IMR-90 (cell line): ENCODE measurements around the gene S100A13. TPM values are rescaled to one million over a fixed set of nuclear protein-coding genes. Genes with fewer than 3 reads are reported as not detected.

Source experiments
- ATAC-seq: fragments of 200-7000 bp; cut with Tn5 transposase; 2 replicates; pipeline ENCODE4 v1.9.1; 2020; ENCODE audit warnings: low read depth, mild to moderate bottlenecking, moderate library complexity
- BruUV-seq: library from RNA; stranded (reverse); fragments of 400-500 nt; replicated peaks from 2 replicates; lab custom pipeline; 2021; lab: Mats Ljungman, UMichigan
- CTCF ChIA-PET: fragments of 300-600 bp; formaldehyde crosslinking; extraction: SDS; loops from one replicate; lab custom pipeline; 2021; ENCODE audit warnings: antibody characterized with exemption; lab: Yijun Ruan, JAX
- POLR2A ChIA-PET: fragments of 300-600 bp; sonication (Branson Sonifier 250); formaldehyde crosslinking; loops from one replicate; lab custom pipeline; 2022; ENCODE audit warnings: antibody characterized with exemption; ENCODE audit not compliant: unreplicated experiment; lab: Charles Lee
- DNase-seq: peaks from one replicate; pipeline ENCODE4 v3.0.0; 2013
- H2AFZ ChIP-seq: replicated peaks from 2 replicates; pipeline ENCODE3; 2013; ENCODE audit warnings: low read length, mild to moderate bottlenecking; ENCODE audit not compliant: poor library complexity
- H2AK5ac ChIP-seq: 2 replicates; pipeline ENCODE4 v1.6.1; 2013; ENCODE audit warnings: low read depth, low read length, inconsistent platforms
- H2AK9ac ChIP-seq: replicated peaks from 2 replicates; pipeline ENCODE3; 2013; ENCODE audit warnings: mild to moderate bottlenecking, low read depth, low read length, moderate library complexity; ENCODE audit not compliant: poor library complexity
- H2BK120ac ChIP-seq: 2 replicates; pipeline ENCODE4 v1.6.1; 2013; ENCODE audit warnings: low read depth, low read length, inconsistent platforms
- H2BK15ac ChIP-seq: 3 replicates; pipeline ENCODE4 v1.6.1; 2013; ENCODE audit warnings: low read depth, low read length, inconsistent platforms
- H2BK20ac ChIP-seq: 2 replicates; pipeline ENCODE4 v1.6.1; 2013; ENCODE audit warnings: low read depth, mild to moderate bottlenecking, inconsistent platforms, low read length, moderate library complexity
- H2BK5ac ChIP-seq: 2 replicates; pipeline ENCODE4 v1.6.1; 2013; ENCODE audit warnings: mild to moderate bottlenecking, low read depth, low read length, inconsistent platforms; ENCODE audit not compliant: poor library complexity, severe bottlenecking
- H3K14ac ChIP-seq: replicated peaks from 2 replicates; pipeline ENCODE4 v1.6.1; 2013; ENCODE audit warnings: low read depth, low read length, inconsistent platforms
- H3K18ac ChIP-seq: 2 replicates; pipeline ENCODE4 v1.6.1; 2013; ENCODE audit warnings: low read depth, low read length, control low read depth
- H3K23ac ChIP-seq: 2 replicates; pipeline ENCODE4 v1.6.1; 2013; ENCODE audit warnings: low read depth, low read length, inconsistent platforms
- H3K27ac ChIP-seq: 2 replicates; pipeline ENCODE4 v1.5.1; 2013; ENCODE audit warnings: mild to moderate bottlenecking, control low read depth, low read length; ENCODE audit not compliant: insufficient read depth
- H3K27me3 ChIP-seq: 2 replicates; pipeline ENCODE4 v1.6.1; 2013; ENCODE audit warnings: low read length; ENCODE audit not compliant: control insufficient read depth, insufficient read depth
- H3K36me3 ChIP-seq: 2 replicates; pipeline ENCODE4 v1.6.1; 2013; ENCODE audit warnings: low read length, mixed read lengths; ENCODE audit not compliant: control insufficient read depth, insufficient read depth
- H3K4ac ChIP-seq: 2 replicates; pipeline ENCODE4 v1.6.1; 2013; ENCODE audit warnings: low read depth, low read length, inconsistent platforms
- H3K4me1 ChIP-seq: 2 replicates; pipeline ENCODE4 v1.6.1; 2013; ENCODE audit warnings: low read length, mixed read lengths; ENCODE audit not compliant: control insufficient read depth, insufficient read depth
- H3K4me2 ChIP-seq: 2 replicates; pipeline ENCODE4 v1.6.1; 2013; ENCODE audit warnings: low read depth, mild to moderate bottlenecking, control low read depth, low read length, moderate library complexity
- H3K4me3 ChIP-seq: 2 replicates; pipeline ENCODE4 v1.5.1; 2013; ENCODE audit warnings: low read depth, mild to moderate bottlenecking, control low read depth, low read length, moderate library complexity; ENCODE audit not compliant: insufficient read depth
- H3K56ac ChIP-seq: 2 replicates; pipeline ENCODE4 v1.6.1; 2013; ENCODE audit warnings: low read length, inconsistent platforms; ENCODE audit not compliant: insufficient read depth; ENCODE audit errors: extremely low read depth
- H3K79me1 ChIP-seq, 2 experiments: 2 replicates each; pipeline ENCODE4 v1.6.1; 2013; ENCODE audit warnings: low read length in 2 of 2, inconsistent platforms in 1 of 2, low read depth in 1 of 2
- H3K9ac ChIP-seq: 2 replicates; pipeline ENCODE4 v1.6.1; 2013; ENCODE audit warnings: low read depth, low read length, control low read depth
- H3K9me1 ChIP-seq: 2 replicates; pipeline ENCODE4 v1.6.1; 2013; ENCODE audit warnings: low read length, inconsistent platforms; ENCODE audit not compliant: insufficient read depth
- H3K9me3 ChIP-seq: 2 replicates; pipeline ENCODE4 v1.6.1; 2013; ENCODE audit warnings: low read length; ENCODE audit not compliant: control insufficient read depth, insufficient read depth
- H4K20me1 ChIP-seq: 2 replicates; pipeline ENCODE4 v1.6.1; 2013; ENCODE audit warnings: low read length, inconsistent platforms; ENCODE audit not compliant: insufficient read depth
- H4K5ac ChIP-seq: 2 replicates; pipeline ENCODE4 v1.6.1; 2013; ENCODE audit warnings: mild to moderate bottlenecking, low read depth, low read length, control low read depth
- H4K8ac ChIP-seq, 2 experiments: 2 replicates each; pipeline ENCODE4 v1.6.1; 2013; ENCODE audit warnings: low read depth in 2 of 2, low read length in 2 of 2, control low read depth in 1 of 2, inconsistent platforms in 1 of 2
- H4K91ac ChIP-seq: 2 replicates; pipeline ENCODE4 v1.6.1; 2013; ENCODE audit warnings: low read depth, low read length, inconsistent platforms; ENCODE audit not compliant: insufficient read depth
- BHLHE40 ChIP-seq: fragments of 150-350 bp; IDR thresholded peaks from 2 replicates; pipeline ENCODE4 v1.6.1; 2016; ENCODE audit warnings: mild to moderate bottlenecking, low read depth, low read length
- CEBPB ChIP-seq: IDR thresholded peaks from 2 replicates; pipeline ENCODE4 v1.6.1; 2012; ENCODE audit warnings: low read depth, low read length, improper control_type of control experiment
- CHD1 ChIP-seq: IDR thresholded peaks from 2 replicates; pipeline ENCODE4 v1.6.1; 2012; ENCODE audit warnings: low read depth, low read length, improper control_type of control experiment
- MAFK ChIP-seq: IDR thresholded peaks from 2 replicates; pipeline ENCODE4 v1.6.1; 2012; ENCODE audit warnings: low read depth, low read length, improper control_type of control experiment
- MXI1 ChIP-seq: IDR thresholded peaks from 2 replicates; pipeline ENCODE4 v1.6.1; 2012; ENCODE audit warnings: low read depth, mild to moderate bottlenecking, low read length, moderate library complexity, borderline replicate concordance
- NFE2L2 ChIP-seq: fragments of 150-350 bp; IDR thresholded peaks from 2 replicates; pipeline ENCODE4 v1.6.1; 2016; ENCODE audit warnings: low read depth, mild to moderate bottlenecking, low read length
- RAD21 ChIP-seq: IDR thresholded peaks from 2 replicates; pipeline ENCODE4 v1.6.1; 2012; ENCODE audit warnings: low read length, improper control_type of control experiment
- RCOR1 ChIP-seq: IDR thresholded peaks from 2 replicates; pipeline ENCODE4 v1.6.1; 2012; ENCODE audit warnings: mild to moderate bottlenecking, low read length, improper control_type of control experiment; ENCODE audit not compliant: insufficient replicate concordance
- RFX5 ChIP-seq: IDR thresholded peaks from 2 replicates; pipeline ENCODE4 v1.8.0; 2012; ENCODE audit warnings: low read depth, mild to moderate bottlenecking, low read length, moderate library complexity
- SMC3 ChIP-seq: fragments of 150-350 bp; IDR thresholded peaks from 2 replicates; pipeline ENCODE4 v1.6.1; 2016; ENCODE audit warnings: low read depth, mild to moderate bottlenecking, antibody characterized with exemption, low read length, moderate library complexity
- WGBS, 2 experiments: methylation state at CpG; one replicate each; pipeline versions ENCODE4 v1.1.5 to v1.1.7; 2013; ENCODE audit warnings: missing lambda C conversion rate in 2 of 2; ENCODE audit not compliant: insufficient read length in 1 of 2; ENCODE audit errors: extremely low coverage in 2 of 2; 5-methylcytosine and 5-hydroxymethylcytosine counted together
- dilution Hi-C: fragments of 300-500 bp; cut with HindIII; formaldehyde crosslinking; loops from one replicate; pipeline ENCODE4 v1.14.3; 2018; ENCODE audit warnings: low sequenced_read_pairs; ENCODE audit not compliant: unreplicated experiment
- in situ Hi-C: fragments of 300-500 bp; cut with MboI; formaldehyde crosslinking; loops from 3 replicates; pipeline ENCODE4 v1.14.3; 2019; ENCODE audit warnings: low sequenced_read_pairs, inconsistent platforms, mixed read lengths
- intact Hi-C: fragments of 100-400 bp; cut with micrococcal nuclease; formaldehyde crosslinking; loops from 2 replicates; pipeline ENCODE4 v1.10.0; 2022
- polyA plus RNA-seq, 3 experiments: library from polyadenylated mRNA; depleted of rRNA; stranded (reverse); fragments of >200 nt; gene quantifications; 2 replicates each; pipeline ENCODE4 v1.2.3, GENCODE V29; 2012; ENCODE audit warnings: low replicate concordance in 1 of 3
- total RNA-seq: library from RNA; depleted of rRNA; stranded (reverse); fragments of >200 nt; gene quantifications from 2 replicates; pipeline ENCODE4 v1.2.3, GENCODE V29; 2012
- TF ChIP-seq, protein P1 (sequence below): fragments of 150-350 bp; IDR thresholded peaks from 2 replicates; pipeline ENCODE4 v1.6.1; 2016; ENCODE audit warnings: low read depth, mild to moderate bottlenecking, low read length, moderate library complexity, borderline replicate concordance
- TF ChIP-seq, protein P2 (sequence below): conservative IDR thresholded peaks from 2 replicates; pipeline ENCODE4 v1.5.1; 2012; ENCODE audit warnings: mild to moderate bottlenecking, low read depth, low read length, improper control_type of control experiment
- TF ChIP-seq, protein P3 (sequence below): fragments of 150-350 bp; IDR thresholded peaks from 2 replicates; pipeline ENCODE4 v1.6.1; 2017; ENCODE audit warnings: mild to moderate bottlenecking, antibody characterized with exemption, low read length, low read depth

Gene S100A13
- total and polyA plus RNA-seq, 2 of the 4 experiments (the other 2 are of a cell fraction): 122 to 468 TPM

DNA sequence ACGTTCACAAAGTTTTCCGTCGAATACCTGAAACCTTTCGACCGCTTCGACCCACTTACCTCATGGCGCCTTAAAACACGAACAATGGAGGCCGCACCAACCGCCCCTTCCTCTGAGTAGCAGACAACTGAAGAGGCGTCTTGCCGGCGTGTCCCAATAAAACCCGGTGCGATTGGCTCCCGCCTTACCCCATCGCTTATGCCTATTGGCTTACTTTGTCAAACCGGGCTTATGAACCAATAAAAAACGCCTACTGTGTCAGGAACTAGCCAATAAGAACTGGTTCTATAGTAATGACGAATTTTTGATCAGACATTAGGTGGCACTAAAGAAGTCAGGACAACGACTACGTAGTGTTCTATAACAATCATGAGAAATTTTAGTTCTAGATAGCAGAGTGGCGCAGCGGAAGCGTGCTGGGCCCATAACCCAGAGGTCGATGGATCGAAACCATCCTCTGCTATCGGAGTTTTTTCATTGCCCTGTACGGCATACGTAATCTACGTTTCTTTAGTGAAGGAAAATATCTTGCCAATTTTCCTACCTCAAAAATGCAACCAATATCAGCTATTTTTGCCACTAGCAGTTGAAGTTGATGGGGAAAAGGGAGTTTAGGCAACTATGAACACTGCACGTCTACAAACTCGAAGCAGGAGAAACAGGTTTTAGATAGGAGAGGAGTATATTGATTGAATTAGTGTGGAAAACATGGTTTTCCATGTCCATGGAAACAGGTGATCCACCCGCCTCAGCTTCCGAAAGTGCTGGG lies 43.7 kb upstream of the S100A13 start, which contains the start of gene ILF2:
ILF2 (minus strand) TSS at position 135 of the 769 bp plus-strand sequence; CDS start at position 64, 71 bp downstream.
- peak within 1 kb of the TSS; percentile 61 for H3K27ac ChIP-seq
- H4K20me1 ChIP-seq: peaks cover 11% of the 10 kb centered on the region; the same call in 1 of the 2 replicates
- no peak within 1 kb of the TSS for H2BK20ac ChIP-seq
- ChIA-PET POLR2A (no interaction called here), CTCF (no interaction called here)
- H3K9me1 ChIP-seq: no peaks in the 10 kb centered on the region
- no peaks in the 10 kb centered on the region for H3K9me3 ChIP-seq
- peak within 1 kb of the TSS; percentile 11; the same call in 1 of the 2 replicates for H3K18ac ChIP-seq
- H3K4me1 ChIP-seq: peaks cover 1% of the 10 kb centered on the region; the same call in 1 of the 2 replicates
- peak within 1 kb of the TSS; percentile 87 for H3K4ac ChIP-seq
- peak within 1 kb of the TSS; percentile 90 for H2AFZ ChIP-seq
- H3K4me3 ChIP-seq: peak within 1 kb of the TSS; percentile 65
- peak within 1 kb of the TSS; percentile 93 for H3K14ac ChIP-seq
- BruUV-seq: no TSS peak
- peak within 1 kb of the TSS; percentile 43 to 92 for H4K8ac ChIP-seq
- H3K36me3 ChIP-seq: peaks cover 25% of the 10 kb centered on the region
- DNase-seq (peak; percentile 100), ATAC-seq (peak; percentile 93)
- H2BK120ac ChIP-seq: peak within 1 kb of the TSS; percentile 13; the same call in 1 of the 2 replicates
- no peaks in the 10 kb centered on the region for H3K27me3 ChIP-seq
- peak within 1 kb of the TSS; percentile 99 for H2AK9ac ChIP-seq
- peaks cover 12 to 21% of the 10 kb centered on the region in 2 experiments; a peak in 1 of 4 replicates for H3K79me1 ChIP-seq
- intact Hi-C loops (loop anchor here (2.0 to 5.0 kb wide), 4 partner anchors 98 to 736 kb away; partner anchors contain the start of gene IL6R), dilution Hi-C loops (no loop called here), in situ Hi-C loops (loop anchor here (10.0 kb wide), 1 partner anchor 304 kb away; the partner anchor contains the start of gene JTB)
- peak within 1 kb of the TSS; percentile 71 for H3K23ac ChIP-seq
- peak within 1 kb of the TSS; percentile 83 for H3K9ac ChIP-seq
- WGBS, 2 experiments: 0% methylated on average over 12 of the region's 35 CpGs; no CpG with 5 or more reads in 1 of the 2 experiments
- peak within 1 kb of the TSS; percentile 86 for H4K91ac ChIP-seq
- peak within 1 kb of the TSS; percentile 89 for H3K56ac ChIP-seq
- peak within 1 kb of the TSS; percentile 52 for H2BK5ac ChIP-seq
- peak within 1 kb of the TSS; percentile 91 for H2AK5ac ChIP-seq
- no peak within 1 kb of the TSS for H2BK15ac ChIP-seq
- peak within 1 kb of the TSS; percentile 88 for H3K4me2 ChIP-seq
- peak within 1 kb of the TSS; percentile 41 for H4K5ac ChIP-seq
- no peak for TF ChIP-seq CEBPB
- TF ChIP-seq MAFK: no peak
- no peak for TF ChIP-seq RAD21
- no peak for TF ChIP-seq SMC3
- TF ChIP-seq MXI1: peak; percentile 57; the same call in 1 of the 2 replicates
- peak; percentile 91; the same call in 1 of the 2 replicates for TF ChIP-seq CHD1
- TF ChIP-seq, protein P1, sequence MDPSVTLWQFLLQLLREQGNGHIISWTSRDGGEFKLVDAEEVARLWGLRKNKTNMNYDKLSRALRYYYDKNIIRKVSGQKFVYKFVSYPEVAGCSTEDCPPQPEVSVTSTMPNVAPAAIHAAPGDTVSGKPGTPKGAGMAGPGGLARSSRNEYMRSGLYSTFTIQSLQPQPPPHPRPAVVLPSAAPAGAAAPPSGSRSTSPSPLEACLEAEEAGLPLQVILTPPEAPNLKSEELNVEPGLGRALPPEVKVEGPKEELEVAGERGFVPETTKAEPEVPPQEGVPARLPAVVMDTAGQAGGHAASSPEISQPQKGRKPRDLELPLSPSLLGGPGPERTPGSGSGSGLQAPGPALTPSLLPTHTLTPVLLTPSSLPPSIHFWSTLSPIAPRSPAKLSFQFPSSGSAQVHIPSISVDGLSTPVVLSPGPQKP: no peak
- peak; percentile 87 for TF ChIP-seq RFX5
- TF ChIP-seq, protein P2, sequence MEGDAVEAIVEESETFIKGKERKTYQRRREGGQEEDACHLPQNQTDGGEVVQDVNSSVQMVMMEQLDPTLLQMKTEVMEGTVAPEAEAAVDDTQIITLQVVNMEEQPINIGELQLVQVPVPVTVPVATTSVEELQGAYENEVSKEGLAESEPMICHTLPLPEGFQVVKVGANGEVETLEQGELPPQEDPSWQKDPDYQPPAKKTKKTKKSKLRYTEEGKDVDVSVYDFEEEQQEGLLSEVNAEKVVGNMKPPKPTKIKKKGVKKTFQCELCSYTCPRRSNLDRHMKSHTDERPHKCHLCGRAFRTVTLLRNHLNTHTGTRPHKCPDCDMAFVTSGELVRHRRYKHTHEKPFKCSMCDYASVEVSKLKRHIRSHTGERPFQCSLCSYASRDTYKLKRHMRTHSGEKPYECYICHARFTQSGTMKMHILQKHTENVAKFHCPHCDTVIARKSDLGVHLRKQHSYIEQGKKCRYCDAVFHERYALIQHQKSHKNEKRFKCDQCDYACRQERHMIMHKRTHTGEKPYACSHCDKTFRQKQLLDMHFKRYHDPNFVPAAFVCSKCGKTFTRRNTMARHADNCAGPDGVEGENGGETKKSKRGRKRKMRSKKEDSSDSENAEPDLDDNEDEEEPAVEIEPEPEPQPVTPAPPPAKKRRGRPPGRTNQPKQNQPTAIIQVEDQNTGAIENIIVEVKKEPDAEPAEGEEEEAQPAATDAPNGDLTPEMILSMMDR: peak; percentile 37
- TF ChIP-seq RCOR1: no peak
- no peak for TF ChIP-seq NFE2L2
- TF ChIP-seq, protein P3, sequence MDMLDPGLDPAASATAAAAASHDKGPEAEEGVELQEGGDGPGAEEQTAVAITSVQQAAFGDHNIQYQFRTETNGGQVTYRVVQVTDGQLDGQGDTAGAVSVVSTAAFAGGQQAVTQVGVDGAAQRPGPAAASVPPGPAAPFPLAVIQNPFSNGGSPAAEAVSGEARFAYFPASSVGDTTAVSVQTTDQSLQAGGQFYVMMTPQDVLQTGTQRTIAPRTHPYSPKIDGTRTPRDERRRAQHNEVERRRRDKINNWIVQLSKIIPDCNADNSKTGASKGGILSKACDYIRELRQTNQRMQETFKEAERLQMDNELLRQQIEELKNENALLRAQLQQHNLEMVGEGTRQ: no peak
- TF ChIP-seq BHLHE40: no peak
